Endothelial cell of umbilical vein (primary cell): ENCODE data around the gene PRR7. TPM values are rescaled to one million over a fixed set of nuclear protein-coding genes. Genes with fewer than 3 reads are reported as not detected.

Source experiments
- BruUV-seq: library from RNA; stranded (reverse); fragments of 400-500 nt; replicated peaks from 2 replicates; lab custom pipeline; 2021; lab: Mats Ljungman, UMichigan
- CTCF ChIA-PET: fragments of 300-600, 350-600 bp; sonication (Branson Sonifier 250); formaldehyde crosslinking; loops from one replicate; lab custom pipeline; 2021; ENCODE audit warnings: antibody characterized with exemption, inconsistent platforms; lab: Charles Lee
- POLR2A ChIA-PET: fragments of 300-600, 350-600 bp; sonication (Branson Sonifier 250); formaldehyde crosslinking; loops from one replicate; lab custom pipeline; 2021; ENCODE audit warnings: antibody characterized with exemption, inconsistent platforms; lab: Charles Lee
- DNase-seq: peaks from one replicate; pipeline ENCODE4 v3.0.0-alpha.2; 2011; ENCODE audit warnings: low read depth, low spot score
- FAIRE-seq: peaks from 2 replicates; lab custom pipeline; 2011; peaks lifted over from hg19 to GRCh38; lab: Jason Lieb, UNC
- H2AFZ ChIP-seq: 2 replicates; pipeline ENCODE4 v1.6.0; 2012; ENCODE audit warnings: low read depth, low read length, control low read depth, inconsistent platforms
- H3K27ac ChIP-seq: 2 replicates; pipeline ENCODE4 v1.5.1; 2011; ENCODE audit warnings: low read depth, mild to moderate bottlenecking, control low read depth, low read length, moderate library complexity; ENCODE audit not compliant: insufficient read depth
- H3K27me3 ChIP-seq, 2 experiments: 2 replicates each; pipeline versions ENCODE4 v1.6.0 to v1.6.1; 2011; ENCODE audit warnings: low read length in 2 of 2, mixed read lengths in 1 of 2; ENCODE audit not compliant: control insufficient read depth in 2 of 2, insufficient read depth in 2 of 2
- H3K36me3 ChIP-seq, 2 experiments: 2 replicates in 1 of 2; 3 replicates in 1 of 2; pipeline ENCODE4 v1.5.1; 2011; ENCODE audit warnings: low read length in 2 of 2, mild to moderate bottlenecking in 1 of 2, moderate library complexity in 1 of 2; ENCODE audit not compliant: control insufficient read depth in 2 of 2, insufficient read depth in 2 of 2; ENCODE audit errors: extremely low read depth in 1 of 2
- H3K4me1 ChIP-seq: 3 replicates; pipeline ENCODE4 v1.5.1; 2011; ENCODE audit warnings: mild to moderate bottlenecking, low read length; ENCODE audit not compliant: control insufficient read depth, insufficient read depth; ENCODE audit errors: extremely low read depth
- H3K4me2 ChIP-seq: 2 replicates; pipeline ENCODE4 v1.6.1; 2011; ENCODE audit warnings: low read length, control low read depth, mixed read lengths; ENCODE audit not compliant: insufficient read depth
- H3K4me3 ChIP-seq, 3 experiments: fragments of 200-600 bp in 1 of 3; sonication (generic), shearing (Covaris generic) in 1 of 3; replicated peaks in 1 of 3; 2 replicates each; pipeline ENCODE4 v1.5.1; 2011 to 2016; ENCODE audit warnings: control low read depth in 3 of 3, low read length in 3 of 3, mild to moderate bottlenecking in 2 of 3, inconsistent platforms in 1 of 3, low read depth in 1 of 3, moderate library complexity in 1 of 3; ENCODE audit not compliant: insufficient read depth in 1 of 3
- H3K79me2 ChIP-seq: 2 replicates; pipeline ENCODE4 v1.6.0; 2012; ENCODE audit warnings: low read length, inconsistent platforms; ENCODE audit not compliant: control insufficient read depth, insufficient read depth
- H3K9ac ChIP-seq: replicated peaks from 2 replicates; pipeline ENCODE3; 2011; ENCODE audit warnings: low read length, control low read depth; ENCODE audit not compliant: insufficient read depth; ENCODE audit errors: extremely low read depth
- H3K9me1 ChIP-seq: replicated peaks from 3 replicates; pipeline ENCODE4 v1.6.0; 2011; ENCODE audit warnings: mild to moderate bottlenecking, low read length; ENCODE audit not compliant: control insufficient read depth, insufficient read depth; ENCODE audit errors: extremely low read depth
- H3K9me3 ChIP-seq: replicated peaks from 2 replicates; pipeline ENCODE4 v1.5.1; 2012; ENCODE audit warnings: low read length, inconsistent platforms; ENCODE audit not compliant: control insufficient read depth, insufficient read depth
- H4K20me1 ChIP-seq: replicated peaks from 2 replicates; pipeline ENCODE3; 2011; ENCODE audit warnings: mild to moderate bottlenecking, low read length; ENCODE audit not compliant: control insufficient read depth, insufficient read depth; ENCODE audit errors: extremely low read depth
- EZH2 ChIP-seq: IDR thresholded peaks from 2 replicates; pipeline ENCODE4 v1.6.1; 2012; ENCODE audit warnings: borderline replicate concordance, low read depth, mild to moderate bottlenecking, moderate library complexity, low read length, inconsistent platforms; ENCODE audit not compliant: severe bottlenecking
- FOS ChIP-seq: IDR thresholded peaks from 2 replicates; pipeline ENCODE4 v1.6.1; 2011; ENCODE audit warnings: mild to moderate bottlenecking, low read length, moderate library complexity, borderline replicate concordance; ENCODE audit not compliant: insufficient read depth
- JUN ChIP-seq: IDR thresholded peaks from 2 replicates; pipeline ENCODE4 v1.6.1; 2011; ENCODE audit warnings: borderline replicate concordance, low read depth; ENCODE audit not compliant: insufficient read length, insufficient read depth
- POLR2A ChIP-seq: IDR thresholded peaks from 2 replicates; pipeline ENCODE4 v1.6.1; 2012; ENCODE audit warnings: low read depth, mild to moderate bottlenecking, control low read depth, low read length
- POLR2AphosphoS5 ChIP-seq: IDR thresholded peaks from 2 replicates; pipeline ENCODE4 v1.6.1; 2012; ENCODE audit warnings: low read depth, mild to moderate bottlenecking, control low read depth, low read length, moderate library complexity; ENCODE audit not compliant: insufficient read depth
- dilution Hi-C: fragments of 300-500 bp; cut with MboI; formaldehyde crosslinking; loops from one replicate; pipeline ENCODE4 v1.15.0; 2019; ENCODE audit warnings: low sequenced_read_pairs; ENCODE audit not compliant: extremely low pct_ligation_motif_present
- intact Hi-C: fragments of 100-400 bp; cut with micrococcal nuclease; formaldehyde crosslinking; loops from one replicate; pipeline ENCODE4 v1.10.0; 2022
- polyA plus RNA-seq, 4 experiments: library from polyadenylated mRNA; depleted of rRNA in 3 of 4; stranded (reverse) in 3 of 4; unstranded in 1 of 4; fragments of >200 nt; gene quantifications; 2 replicates each; pipeline versions ENCODE4 v1.2.1 to v1.2.3, GENCODE V29; 2011 to 2012; ENCODE audit warnings: missing spikeins in 1 of 4
- total RNA-seq: library from RNA; stranded (reverse); gene quantifications from 2 replicates; pipeline ENCODE4 v1.2.3, GENCODE V29; 2021
- TF ChIP-seq, protein P1 (sequence below): IDR thresholded peaks from 2 replicates; pipeline ENCODE4 v1.6.1; 2011; ENCODE audit not compliant: insufficient read depth, insufficient read length
- TF ChIP-seq, protein P2 (sequence below), 2 donors: IDR thresholded peaks; 1 replicate in 1 of 2; 2 replicates in 1 of 2; pipeline ENCODE4 v1.5.1; 2011; ENCODE audit warnings: low read length in 2 of 2, mild to moderate bottlenecking in 2 of 2, moderate library complexity in 2 of 2, control low read depth in 1 of 2, inconsistent platforms in 1 of 2, low read depth in 1 of 2; ENCODE audit not compliant: insufficient read depth in 1 of 2; ENCODE audit errors: extremely low read depth in 1 of 2

The PRR7 gene
- total and polyA plus RNA-seq, 2 donors (not counting 3 experiments of a cell fraction or from before 2014, with no cell fraction given) = 6.5 to 6.6 TPM

GRCh38 chr5:177397875-177398390 lies 48.7 kb upstream of the PRR7 start:
- Histone ChIP-seq H3K36me3 (no peaks in the 10 kb centered on the region), H3K27me3 (peaks cover 30 to 36% of the 10 kb centered on the region in 2 experiments), H3K4me2 (no peak overlapping the region), H3K27ac (no peak overlapping the region), H3K9ac (no peak overlapping the region), H3K9me1 (no peaks in the 10 kb centered on the region), H3K4me3 (no peak overlapping the region), H4K20me1 (no peaks in the 10 kb centered on the region), H2AFZ (no peak overlapping the region), H3K79me2 (no peaks in the 10 kb centered on the region), H3K4me1 (peaks cover 7% of the 10 kb centered on the region), H3K9me3 (no peaks in the 10 kb centered on the region)
- TF ChIP-seq, protein P1, sequence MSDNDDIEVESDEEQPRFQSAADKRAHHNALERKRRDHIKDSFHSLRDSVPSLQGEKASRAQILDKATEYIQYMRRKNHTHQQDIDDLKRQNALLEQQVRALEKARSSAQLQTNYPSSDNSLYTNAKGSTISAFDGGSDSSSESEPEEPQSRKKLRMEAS = no peak
- intact Hi-C loops = no loop called here
- ChIA-PET CTCF (interaction anchor here (0.5 to 1.0 kb wide), 2 partner anchors 99 to 104 kb away, joined by 3 to 5 read pairs; no protein-coding TSS in a partner anchor), POLR2A (no interaction called here)
- DNase-seq (no peak), FAIRE-seq (no peak)
- dilution Hi-C loops = no loop called here
- BruUV-seq = no TSS peak

DNA sequence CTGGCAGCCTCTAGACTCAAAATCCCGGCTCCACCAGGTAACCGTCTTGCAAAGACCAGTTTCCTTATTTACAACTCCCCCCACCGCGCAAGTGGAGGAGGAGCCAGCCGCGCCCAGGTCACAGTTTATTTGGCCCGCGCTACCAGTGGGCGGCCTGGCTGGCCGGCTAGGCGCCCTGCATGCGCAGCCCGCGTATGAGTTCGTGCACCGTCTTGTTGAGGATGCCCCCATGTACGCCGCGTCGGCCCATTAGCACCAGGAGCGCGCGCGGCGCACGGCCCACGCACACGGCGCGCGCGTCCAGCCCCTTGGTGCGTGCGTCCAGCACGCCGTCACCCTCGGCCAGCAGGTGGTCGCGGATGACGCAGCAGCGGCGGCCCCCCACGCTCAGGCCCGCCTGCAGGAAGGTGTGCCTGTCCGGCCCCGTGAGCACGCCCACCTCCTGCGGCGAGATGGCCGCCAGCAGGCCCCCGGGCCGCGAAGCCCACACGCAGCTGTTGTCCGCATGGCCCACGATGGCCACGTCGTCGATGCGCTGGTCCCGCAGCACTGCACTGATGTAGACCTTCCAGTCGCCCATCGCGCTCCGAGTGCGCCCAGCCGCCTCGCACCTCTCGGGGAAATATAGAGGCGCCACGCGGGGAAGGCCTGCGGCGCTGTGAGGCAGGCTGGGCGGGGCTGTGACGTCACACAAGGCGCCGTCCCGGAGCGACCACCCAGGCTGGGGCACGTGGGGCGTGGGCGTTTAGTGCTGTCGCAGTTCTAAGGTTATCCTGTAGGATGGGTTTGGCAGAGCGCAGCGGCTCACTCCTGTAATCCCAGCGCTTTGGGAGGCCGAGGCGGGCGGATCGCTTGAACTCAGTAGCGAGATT lies 46.4 kb upstream of the PRR7 start, which contains the start of gene PFN3:
Gene PFN3, minus strand, starts transcription at position 665 of the 872 bp plus-strand sequence. Its CDS starts 85 bp downstream, at position 580.
- BruUV-seq = no TSS peak
- peak within 1 kb of the TSS; percentile 68 for H2AFZ ChIP-seq
- no peak within 1 kb of the TSS for H3K4me3 ChIP-seq
- no peaks in the 10 kb centered on the region for H3K36me3 ChIP-seq
- no peak within 1 kb of the TSS for H3K4me2 ChIP-seq
- H4K20me1 ChIP-seq = no peaks in the 10 kb centered on the region
- FAIRE-seq = no peak
- no peaks in the 10 kb centered on the region for H3K9me1 ChIP-seq
- dilution Hi-C loops = no loop called here
- intact Hi-C loops = no loop called here
- H3K27ac ChIP-seq = no peak within 1 kb of the TSS
- TF ChIP-seq, protein P2, sequence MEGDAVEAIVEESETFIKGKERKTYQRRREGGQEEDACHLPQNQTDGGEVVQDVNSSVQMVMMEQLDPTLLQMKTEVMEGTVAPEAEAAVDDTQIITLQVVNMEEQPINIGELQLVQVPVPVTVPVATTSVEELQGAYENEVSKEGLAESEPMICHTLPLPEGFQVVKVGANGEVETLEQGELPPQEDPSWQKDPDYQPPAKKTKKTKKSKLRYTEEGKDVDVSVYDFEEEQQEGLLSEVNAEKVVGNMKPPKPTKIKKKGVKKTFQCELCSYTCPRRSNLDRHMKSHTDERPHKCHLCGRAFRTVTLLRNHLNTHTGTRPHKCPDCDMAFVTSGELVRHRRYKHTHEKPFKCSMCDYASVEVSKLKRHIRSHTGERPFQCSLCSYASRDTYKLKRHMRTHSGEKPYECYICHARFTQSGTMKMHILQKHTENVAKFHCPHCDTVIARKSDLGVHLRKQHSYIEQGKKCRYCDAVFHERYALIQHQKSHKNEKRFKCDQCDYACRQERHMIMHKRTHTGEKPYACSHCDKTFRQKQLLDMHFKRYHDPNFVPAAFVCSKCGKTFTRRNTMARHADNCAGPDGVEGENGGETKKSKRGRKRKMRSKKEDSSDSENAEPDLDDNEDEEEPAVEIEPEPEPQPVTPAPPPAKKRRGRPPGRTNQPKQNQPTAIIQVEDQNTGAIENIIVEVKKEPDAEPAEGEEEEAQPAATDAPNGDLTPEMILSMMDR (IDR thresholded peaks at IDR 0.05; ENCODE audit: extremely low read depth in 1 of 2, insufficient read depth in 1 of 2, low read depth in 1 of 2, low read length in 2 of 2) = no peak
- TF ChIP-seq EZH2 (peak; percentile 76), JUN (no peak), POLR2AphosphoS5 (no peak), POLR2A (no peak), FOS (no peak)
- TF ChIP-seq, protein P1 = peak; percentile 58
- peaks cover 23% of the 10 kb centered on the region for H3K4me1 ChIP-seq
- H3K79me2 ChIP-seq = no peaks in the 10 kb centered on the region
- no peaks in the 10 kb centered on the region for H3K9me3 ChIP-seq
- peaks cover 33 to 39% of the 10 kb centered on the region in 2 experiments for H3K27me3 ChIP-seq
- H3K9ac ChIP-seq = no peak within 1 kb of the TSS
- POLR2A ChIA-PET = no interaction called here
- no peak for DNase-seq
- CTCF ChIA-PET = interaction anchor here (2.0 to 7.1 kb wide), 3 partner anchors 11 to 329 kb away, joined by 4 to 288 read pairs (median 138); partner anchors contain the start of gene PRR7
